SH-SY5Y (cell line): Measurements from ENCODE around the gene MND1.

Source experiments
- GATA2 ChIP-seq: IDR thresholded peaks from 2 replicates; pipeline ENCODE4 v1.6.1; 2011; ENCODE audit warnings: mild to moderate bottlenecking, low read depth, low read length
- GATA3 ChIP-seq: IDR thresholded peaks from 2 replicates; pipeline ENCODE4 v1.6.1; 2011; ENCODE audit warnings: low read depth, mild to moderate bottlenecking, low read length, moderate library complexity

DNA sequence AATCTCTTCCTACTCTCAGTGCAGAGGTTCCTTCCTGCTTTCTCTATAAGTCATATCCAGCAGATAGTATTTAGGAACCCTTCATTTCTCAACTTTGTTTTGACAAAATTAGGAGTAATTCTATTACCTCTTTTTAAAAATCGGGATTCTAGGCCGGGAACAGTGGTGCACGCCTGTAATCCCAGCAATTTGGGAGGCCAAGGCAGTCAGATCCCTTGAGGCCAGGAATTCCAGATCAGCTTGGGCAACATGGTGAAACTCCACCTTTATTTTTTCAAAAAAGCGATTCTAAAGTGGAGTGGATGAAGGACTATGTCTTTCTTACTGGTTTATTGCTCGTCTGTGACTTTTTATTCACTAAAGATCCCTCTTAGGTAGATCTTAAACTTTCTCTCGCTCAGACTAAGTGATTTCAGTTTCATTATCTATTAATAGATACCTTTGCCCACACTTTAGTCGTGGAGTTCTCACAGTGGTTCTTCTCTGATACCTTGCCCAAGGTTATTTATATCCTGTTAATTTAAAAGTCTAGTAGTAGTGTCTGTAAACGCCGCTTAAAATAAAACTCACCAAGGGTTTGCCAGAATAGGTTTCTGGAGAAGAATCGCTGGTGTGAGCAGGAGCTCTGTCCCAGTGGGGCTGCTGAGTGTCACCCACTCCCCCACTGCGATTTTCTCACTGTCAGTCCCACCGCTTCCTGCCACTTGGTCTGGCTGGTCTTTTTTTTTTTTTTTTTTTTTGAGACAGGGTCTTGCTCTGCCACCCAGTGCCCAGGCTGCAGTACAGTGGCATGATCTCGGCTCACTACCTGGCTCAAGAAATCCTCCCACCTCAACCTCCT, 94.6 kb downstream of the MND1 start:
- TF ChIP-seq GATA3 (no peak), GATA2 (no peak)
